Mammary epithelial cell (primary cell): ENCODE results near the gene SPAG6.

Experiments used
- CTCF ChIP-seq, 2 donors: IDR thresholded peaks in 1 of 2; conservative IDR thresholded peaks in 1 of 2; 2 replicates each; pipeline ENCODE4 v1.5.1; 2011 to 2012; ENCODE audit warnings: inconsistent platforms in 2 of 2, low read length in 2 of 2, mild to moderate bottlenecking in 2 of 2, control low read depth in 1 of 2, low read depth in 1 of 2; ENCODE audit not compliant: insufficient read depth in 1 of 2; ENCODE audit errors: extremely low read depth in 1 of 2
- EZH2 ChIP-seq: IDR thresholded peaks from 2 replicates; pipeline ENCODE4 v1.6.1; 2012; ENCODE audit warnings: low read length, inconsistent platforms, borderline replicate concordance

GRCh38 chr10:22333167-22333974 lies 11.9 kb upstream of the SPAG6 start:
- TF ChIP-seq CTCF (conservative IDR thresholded peaks at IDR 0.05 in 1 of 2, IDR thresholded peaks at IDR 0.05 in 1 of 2; ENCODE audit: extremely low read depth in 1 of 2, insufficient read depth in 1 of 2, low read depth in 1 of 2, low read length in 2 of 2) (no peak), EZH2 (no peak)
